ENCODE data around the gene CRHR2.
"Not testable (repeated sequence)": the region's sequence is repeated elsewhere in the genome, so short reads cannot be mapped to it uniquely, and the experiment has no call there.

Gene CRHR2

GRCh38 chr7:30652132-30652531 is 30.1 kb downstream of the CRHR2 start:
- no peak for DNase-seq

GRCh38 chr7:30650421-30650808 is 31.8 kb downstream of the CRHR2 start:
- DNase-seq = no peak

DNA sequence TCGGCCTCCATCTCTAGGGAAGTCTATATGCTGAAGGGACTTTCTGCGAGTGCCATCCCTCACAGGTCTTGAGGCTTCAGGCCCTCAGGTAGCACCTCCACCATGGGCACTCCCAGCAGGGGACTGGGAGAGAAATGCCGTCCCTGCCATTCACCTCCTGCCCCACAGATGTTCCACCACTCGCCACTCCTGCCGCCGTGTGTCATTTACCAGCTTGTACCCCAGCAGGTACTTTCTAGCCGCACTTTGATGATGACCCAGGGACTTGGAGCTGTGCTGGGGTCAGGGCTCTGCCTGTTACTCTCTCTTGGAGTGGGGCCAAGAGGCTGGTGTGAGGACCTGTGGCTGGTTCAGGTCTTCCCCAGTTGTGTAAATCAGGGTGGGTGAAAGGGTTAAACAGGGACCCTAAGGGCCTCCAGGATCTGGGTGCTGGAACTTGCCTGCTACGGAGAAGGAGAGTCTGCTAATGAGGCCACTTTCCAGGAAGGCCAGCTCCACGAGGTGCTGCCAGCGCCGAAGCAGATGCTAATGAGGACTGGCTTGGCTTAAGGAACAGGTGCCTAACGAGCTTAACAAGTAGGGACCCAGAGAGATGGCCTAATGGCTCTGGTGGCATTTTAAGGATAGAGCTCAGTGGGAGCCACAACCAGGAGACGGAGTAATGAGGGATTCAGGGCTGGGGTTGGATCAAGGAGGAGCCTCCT is 32.4 kb downstream of the CRHR2 start:
- DNase-seq = no peak

- DNase-seq = no peak
These were observed 33.3 kb downstream of the CRHR2 start for GRCh38 chr7:30648744-30649540.

DNA sequence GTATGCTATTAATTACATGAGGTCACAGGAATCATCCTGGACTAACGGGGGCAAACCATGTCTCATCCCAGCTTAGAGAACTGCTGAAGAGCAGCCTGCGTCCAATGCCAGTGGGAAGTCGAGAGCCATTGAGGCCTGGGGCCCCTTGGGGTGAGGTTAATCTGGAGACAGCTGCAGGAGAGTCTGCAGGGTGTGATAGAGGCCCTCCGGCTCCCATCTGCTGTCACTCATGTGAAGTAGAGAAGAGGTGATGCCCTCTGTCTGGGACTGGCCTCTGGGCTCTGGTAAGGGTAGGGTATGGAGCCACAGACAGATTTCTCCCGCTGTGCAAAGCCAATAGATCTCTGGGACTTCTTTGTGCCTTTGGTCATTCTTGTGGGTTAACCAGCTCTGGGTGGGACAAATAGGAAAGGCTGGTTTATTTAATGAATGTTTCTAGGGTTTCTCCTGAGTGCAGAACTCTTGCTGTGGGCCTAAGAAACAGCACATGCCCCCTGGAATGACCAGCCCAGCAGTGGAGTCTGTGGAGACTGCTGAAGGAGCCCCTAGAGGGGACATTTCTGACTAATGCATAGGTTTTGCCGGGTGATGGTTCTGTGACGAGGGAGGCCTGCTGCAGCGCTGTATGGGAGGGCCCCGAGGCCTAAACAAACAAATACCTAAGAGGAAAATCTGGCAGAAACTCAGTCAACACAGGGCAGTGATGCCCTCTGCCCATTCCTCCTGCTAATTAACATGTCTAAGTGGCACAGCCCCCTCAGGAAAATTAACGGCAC is 34.5 kb downstream of the CRHR2 start:
- DNase-seq = no peak

GRCh38 chr7:30646154-30646553 is 36.1 kb downstream of the CRHR2 start:
- DNase-seq = no peak

GRCh38 chr7:30645661-30646060 is 36.6 kb downstream of the CRHR2 start:
- DNase-seq = no peak

DNA sequence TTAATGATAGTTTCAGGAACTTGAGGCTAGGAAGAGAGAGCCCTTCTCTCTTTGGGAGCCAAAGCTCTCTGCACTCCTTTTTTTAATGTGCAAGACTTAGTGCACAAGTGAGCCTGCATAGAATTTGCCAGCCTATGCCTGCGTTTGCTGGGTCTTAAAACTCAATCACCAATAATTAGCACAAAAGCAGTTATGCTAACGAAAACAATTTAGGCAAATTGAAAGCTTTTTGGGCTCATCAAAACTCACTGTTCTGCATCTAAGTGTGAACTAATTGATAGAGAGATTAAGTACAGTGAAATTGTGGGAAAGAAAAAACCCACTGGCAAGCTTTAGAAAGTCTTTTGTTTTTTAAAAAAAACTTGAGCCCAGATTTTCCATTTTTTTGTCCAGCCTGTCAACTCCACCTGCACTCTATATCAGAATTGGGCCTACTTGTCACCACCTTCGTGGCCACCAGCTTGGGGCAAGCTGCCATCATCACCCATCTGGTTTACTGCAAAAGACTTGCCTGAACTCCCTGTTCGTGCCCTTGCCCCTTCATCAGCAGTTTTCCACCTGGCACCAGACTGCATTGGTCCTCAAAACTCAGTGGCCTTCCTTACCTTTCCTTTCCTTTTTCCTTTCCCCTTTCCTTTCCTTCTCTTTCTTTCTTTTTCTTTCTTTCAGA is 37.8 kb downstream of the CRHR2 start:
- no peak for DNase-seq

- DNase-seq = no peak
These were observed 39.5 kb downstream of the CRHR2 start for GRCh38 chr7:30642789-30643188.

GRCh38 chr7:30642322-30642721 is 39.9 kb downstream of the CRHR2 start:
- not testable (repeated sequence) for DNase-seq

DNA sequence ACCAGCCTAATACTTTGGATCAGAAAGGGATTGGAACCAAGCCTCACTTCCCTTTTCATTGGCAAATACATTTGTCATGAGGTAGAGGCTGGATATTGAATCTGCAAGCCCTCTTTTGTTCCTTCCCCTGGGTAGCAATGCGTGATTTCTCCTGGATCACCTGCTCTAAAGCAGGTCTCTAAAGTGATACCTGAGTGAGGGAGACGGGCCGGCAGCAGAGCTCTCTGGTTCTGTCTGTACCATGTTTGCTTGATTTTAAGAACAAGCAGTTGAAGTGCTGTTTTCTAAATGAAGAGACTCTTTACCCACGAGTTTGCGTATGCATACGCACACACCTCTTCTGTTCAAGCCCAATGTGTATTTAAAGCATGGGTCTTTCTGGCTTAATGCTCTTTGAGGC is 46.5 kb downstream of the CRHR2 start:
- no peak for DNase-seq

- no peak for DNase-seq
These were observed 47.5 kb downstream of the CRHR2 start for GRCh38 chr7:30634634-30635201.

DNA sequence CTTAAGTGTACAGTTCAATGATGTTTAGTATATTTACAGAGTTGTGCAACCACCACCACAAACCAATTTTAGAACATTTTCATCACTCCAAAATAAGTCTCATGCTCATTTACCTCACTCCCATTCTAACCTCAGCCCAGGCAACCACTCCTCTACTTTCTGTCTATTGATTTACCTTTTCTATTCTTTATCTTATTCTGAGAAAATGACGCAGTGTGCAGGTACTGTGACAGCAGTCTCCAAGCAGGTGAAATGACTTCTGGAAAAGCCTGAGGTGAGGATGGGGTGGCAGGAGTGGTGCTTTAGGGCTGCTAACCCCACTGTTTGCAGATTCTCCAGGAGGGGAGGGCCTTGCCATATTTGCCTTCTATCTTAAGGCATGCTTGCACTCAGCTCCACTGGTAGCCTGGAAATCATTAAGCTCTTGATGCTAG is 48.0 kb downstream of the CRHR2 start:
- DNase-seq = no peak

DNA sequence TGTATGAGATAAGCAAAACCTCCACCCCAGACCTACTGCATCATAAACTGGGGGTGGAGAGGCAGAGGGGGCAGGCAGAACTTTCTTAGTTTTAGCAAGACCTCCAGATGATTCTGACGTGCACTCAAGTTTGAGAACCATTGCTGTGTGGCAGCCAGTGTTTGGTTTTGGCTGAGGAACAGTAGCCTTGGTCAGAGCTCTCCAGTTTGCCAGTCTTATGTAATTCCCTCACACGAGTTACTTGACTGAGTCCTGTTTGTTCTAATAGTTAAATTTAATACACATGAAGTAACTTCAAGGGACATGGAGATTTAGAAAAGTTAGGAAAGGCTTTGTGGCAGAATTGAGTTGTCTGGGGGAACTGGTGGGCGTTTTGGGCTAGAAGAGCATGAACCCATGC is 49.0 kb downstream of the CRHR2 start:
- no peak for DNase-seq

DNA sequence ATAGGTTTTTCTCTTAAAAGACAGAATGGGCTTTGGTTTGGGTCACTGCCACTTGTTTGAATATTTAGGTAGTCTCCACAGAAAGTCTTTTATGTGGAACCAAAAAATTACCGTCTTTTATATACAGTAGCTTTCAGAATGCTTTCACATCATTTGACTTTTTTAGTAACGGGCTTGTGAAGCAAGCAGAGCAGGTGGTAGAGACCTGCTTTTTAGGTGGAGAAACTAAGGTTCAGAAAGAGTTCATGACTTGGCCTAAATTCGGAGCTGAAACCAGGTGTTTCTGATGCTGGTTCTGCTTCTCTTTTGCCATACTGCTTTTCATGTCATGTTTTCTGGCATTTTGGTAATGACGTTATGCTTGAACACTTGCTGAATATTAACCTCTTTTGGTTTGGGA is 51.3 kb downstream of the CRHR2 start:
- no peak for DNase-seq

- DNase-seq = no peak
These were observed 55.2 kb downstream of the CRHR2 start for GRCh38 chr7:30627026-30627425.

- DNase-seq = no peak
These were observed 57.0 kb downstream of the CRHR2 start for GRCh38 chr7:30625283-30625682.

GRCh38 chr7:30618961-30619360 is 63.3 kb downstream of the CRHR2 start:
- no peak for DNase-seq

DNA sequence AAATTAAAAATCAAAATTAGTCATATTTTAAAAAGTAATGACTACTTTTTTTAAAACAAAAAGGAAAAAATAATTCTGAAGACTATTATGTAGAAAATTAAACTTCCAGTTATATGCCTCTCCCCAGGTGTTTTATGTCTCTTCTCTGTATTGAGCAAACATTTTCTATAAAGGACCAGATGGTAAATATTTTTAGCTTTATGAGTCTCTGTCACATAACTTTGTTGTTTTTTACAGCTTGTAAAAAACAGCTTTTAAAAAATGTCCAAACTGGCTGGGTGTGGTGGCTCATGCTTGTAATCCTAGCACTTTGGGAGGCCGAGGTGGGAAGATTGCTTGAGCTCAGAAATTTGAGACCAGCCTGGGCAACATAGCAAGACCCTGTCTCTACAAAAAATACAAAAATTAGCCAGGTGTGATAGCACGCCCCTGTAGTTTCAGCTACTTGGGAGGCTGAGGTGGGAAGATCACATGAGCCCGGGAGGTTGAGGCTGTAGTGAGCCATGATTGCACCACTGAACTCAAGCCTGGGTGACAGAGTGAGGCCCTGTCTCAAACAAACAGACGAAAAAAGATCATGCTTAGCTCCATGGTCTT is 64.1 kb downstream of the CRHR2 start:
- DNase-seq = no peak

- DNase-seq = no peak
These were observed 64.9 kb downstream of the CRHR2 start for GRCh38 chr7:30617359-30617758.

DNA sequence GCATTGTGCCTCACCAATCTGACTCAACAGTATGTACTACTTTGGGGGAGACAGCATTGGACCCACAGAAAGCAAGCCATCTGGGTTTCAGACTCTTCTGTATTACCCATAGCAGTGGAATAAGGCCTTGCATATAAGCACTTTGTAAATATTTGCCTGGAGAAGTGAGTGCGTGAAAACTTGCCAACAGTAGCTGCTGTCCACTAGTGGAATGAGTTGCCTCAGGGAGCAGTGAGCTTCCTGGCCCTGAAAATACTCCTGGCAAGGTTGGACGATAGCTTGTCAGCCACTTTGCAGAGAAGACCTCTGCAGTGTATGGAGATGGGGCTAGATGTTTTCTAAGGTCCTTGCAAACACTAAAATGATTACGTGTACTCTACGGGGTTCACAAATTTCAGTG is 65.9 kb downstream of the CRHR2 start:
- no peak for DNase-seq

Data from stimulated activated naive CD4-positive, alpha-beta T cell treated with Interleukin-2 at 50 U/mL for 16 hours (primary cell).